GM19468 (cell line): ENCODE measurements around the gene CSNK1D.

Experiments
- ATAC-seq: cut with Tn5 transposase; IDR thresholded peaks from one replicate; pipeline ENCODE4 v1.9.1; 2021; ENCODE audit warnings: mild to moderate bottlenecking, moderate library complexity, moderate number of reproducible peaks; ENCODE audit not compliant: unreplicated experiment; ENCODE audit errors: extremely low read depth

CSNK1D gene

GRCh38 chr17:82311971-82312370, 38.5 kb upstream of the CSNK1D start:
- no peak for ATAC-seq

GRCh38 chr17:82310877-82311276, 37.4 kb upstream of the CSNK1D start:
- ATAC-seq: no peak

- no peak for ATAC-seq
Observed at GRCh38 chr17:82309656-82310570, 36.4 kb upstream of the CSNK1D start.

- ATAC-seq: no peak
Observed at GRCh38 chr17:82305727-82306300, 32.3 kb upstream of the CSNK1D start.

GRCh38 chr17:82304826-82305726, 31.6 kb upstream of the CSNK1D start:
- no peak for ATAC-seq

- ATAC-seq: no peak
Observed at GRCh38 chr17:82303944-82304808, 30.7 kb upstream of the CSNK1D start.

- no peak for ATAC-seq
Observed at GRCh38 chr17:82302991-82303943, 29.8 kb upstream of the CSNK1D start.

- ATAC-seq: no peak
Observed at GRCh38 chr17:82302568-82302963, 29.1 kb upstream of the CSNK1D start.

GRCh38 chr17:82301916-82302567, 28.5 kb upstream of the CSNK1D start:
- no peak for ATAC-seq

GRCh38 chr17:82301300-82301915, 27.9 kb upstream of the CSNK1D start:
- no peak for ATAC-seq

GRCh38 chr17:82300707-82301270, 27.3 kb upstream of the CSNK1D start:
- no peak for ATAC-seq

GRCh38 chr17:82300228-82300627, 26.7 kb upstream of the CSNK1D start:
- ATAC-seq: no peak

GRCh38 chr17:82299452-82299851, 26.0 kb upstream of the CSNK1D start:
- ATAC-seq: no peak

GRCh38 chr17:82298538-82299421, 25.3 kb upstream of the CSNK1D start:
- ATAC-seq: no peak

- peak; percentile 9 for ATAC-seq
Observed at GRCh38 chr17:82297714-82298537, 24.4 kb upstream of the CSNK1D start.

GRCh38 chr17:82297280-82297713, 23.8 kb upstream of the CSNK1D start:
- ATAC-seq: no peak
